Measurements from ENCODE around the gene AFF3. TPM values are rescaled to one million over a fixed set of nuclear protein-coding genes. Genes with fewer than 3 reads are reported as not detected.

The AFF3 gene
- total RNA-seq, 1 experiment from 2014 or later = 0.22 TPM

DNA sequence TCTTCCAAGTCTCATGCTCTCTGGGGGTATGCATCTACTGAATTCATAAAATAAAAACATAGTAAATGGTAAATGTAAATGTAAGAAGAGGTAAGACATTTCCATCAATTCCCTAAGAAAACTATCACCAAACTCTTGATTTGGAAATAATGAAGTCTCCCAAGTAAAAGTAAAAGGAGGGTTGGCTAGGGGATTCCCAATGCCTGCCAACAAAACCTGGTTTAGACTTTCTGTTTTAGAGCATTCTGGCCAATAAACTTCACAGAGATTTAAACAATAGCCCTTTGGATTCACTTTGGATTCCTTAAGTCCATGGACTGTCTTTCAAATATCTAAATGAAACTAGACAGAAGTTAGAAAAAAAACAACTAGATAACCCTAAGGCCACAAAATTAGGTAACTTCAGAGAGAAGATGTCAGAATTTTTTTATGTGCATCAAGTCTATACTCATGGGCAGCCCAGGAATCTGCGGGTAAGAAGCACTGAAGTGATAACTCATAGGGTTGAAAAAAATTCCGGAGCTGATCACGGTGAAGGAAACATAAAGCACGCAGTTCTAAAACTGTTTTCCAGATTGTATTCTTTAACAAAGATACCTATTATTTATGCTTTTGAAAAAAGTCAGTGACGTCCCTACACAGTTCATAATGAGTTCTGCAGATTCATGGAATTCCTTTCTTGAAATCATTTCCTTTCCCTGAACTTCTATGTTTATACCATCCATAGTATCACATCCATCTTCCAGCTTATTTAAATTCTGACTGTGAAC is 263.6 kb downstream of the AFF3 start:
- no peaks in the 10 kb centered on the region for H3K9me3 Mint-ChIP-seq
- Histone ChIP-seq H3K79me1 (ENCODE audit: insufficient read depth, low read depth, low read length, poor library complexity, severe bottlenecking) (no peaks in the 10 kb centered on the region), H4K5ac (ENCODE audit: insufficient read length, low read depth, low read length) (no peak overlapping the region), H3K18ac (ENCODE audit: insufficient read length, low read depth, low read length) (no peak overlapping the region), H3K9ac (ENCODE audit: extremely low read depth, insufficient read length, low read length) (no peak overlapping the region), H3K4ac (ENCODE audit: low read depth, low read length) (no peak overlapping the region), H3K23me2 (ENCODE audit: insufficient read length, low read depth, low read length, poor library complexity, severe bottlenecking) (no peaks in the 10 kb centered on the region), H4K8ac (replicated peaks; ENCODE audit: insufficient read length, low read depth, low read length) (no peak overlapping the region), H3K27me3 (ENCODE audit: insufficient read depth, low read length) (no peaks in the 10 kb centered on the region), H3K9me3 (ENCODE audit: control insufficient read depth, low read depth, low read length) (no peaks in the 10 kb centered on the region), H2AK5ac (ENCODE audit: insufficient read length, low read length) (no peak overlapping the region), H3T11ph (ENCODE audit: low read length) (no peak overlapping the region), H3K79me2 (ENCODE audit: insufficient read depth, low read length) (no peaks in the 10 kb centered on the region), H3K4me2 (ENCODE audit: insufficient read depth, insufficient read length, low read length) (no peak overlapping the region), H2AFZ (ENCODE audit: low read length) (no peak overlapping the region), H2BK12ac (ENCODE audit: insufficient read length, low read depth, low read length) (no peak overlapping the region), H3K14ac (ENCODE audit: insufficient read depth, low read length) (no peak overlapping the region), H3K23ac (ENCODE audit: insufficient read length, low read depth, low read length) (no peak overlapping the region), H2BK15ac (ENCODE audit: low read depth, low read length) (no peak overlapping the region), H2BK120ac (ENCODE audit: low read depth, low read length, poor library complexity, severe bottlenecking) (no peak overlapping the region), H4K91ac (ENCODE audit: insufficient read length, low read depth, low read length) (no peak overlapping the region), H2BK5ac (ENCODE audit: insufficient read length, low read length) (no peak overlapping the region), H3K4me1 (ENCODE audit: insufficient read depth, low read length) (no peaks in the 10 kb centered on the region), H3K27ac (ENCODE audit: insufficient read length, low read depth, low read length) (no peak overlapping the region), H3K56ac (ENCODE audit: insufficient read length, low read depth, low read length) (no peak overlapping the region), H4K20me1 (ENCODE audit: control insufficient read depth, insufficient read depth, insufficient read length) (no peaks in the 10 kb centered on the region), H2BK20ac (ENCODE audit: low read depth, low read length, poor library complexity, severe bottlenecking) (no peak overlapping the region)
- no peaks in the 10 kb centered on the region for H3K36me3 Mint-ChIP-seq (ENCODE audit: insufficient read depth in 1 of 3, low read depth in 3 of 3)
- no peak overlapping the region for H3K4me3 Mint-ChIP-seq
- no peak for DNase-seq
- TF ChIP-seq, protein P1, sequence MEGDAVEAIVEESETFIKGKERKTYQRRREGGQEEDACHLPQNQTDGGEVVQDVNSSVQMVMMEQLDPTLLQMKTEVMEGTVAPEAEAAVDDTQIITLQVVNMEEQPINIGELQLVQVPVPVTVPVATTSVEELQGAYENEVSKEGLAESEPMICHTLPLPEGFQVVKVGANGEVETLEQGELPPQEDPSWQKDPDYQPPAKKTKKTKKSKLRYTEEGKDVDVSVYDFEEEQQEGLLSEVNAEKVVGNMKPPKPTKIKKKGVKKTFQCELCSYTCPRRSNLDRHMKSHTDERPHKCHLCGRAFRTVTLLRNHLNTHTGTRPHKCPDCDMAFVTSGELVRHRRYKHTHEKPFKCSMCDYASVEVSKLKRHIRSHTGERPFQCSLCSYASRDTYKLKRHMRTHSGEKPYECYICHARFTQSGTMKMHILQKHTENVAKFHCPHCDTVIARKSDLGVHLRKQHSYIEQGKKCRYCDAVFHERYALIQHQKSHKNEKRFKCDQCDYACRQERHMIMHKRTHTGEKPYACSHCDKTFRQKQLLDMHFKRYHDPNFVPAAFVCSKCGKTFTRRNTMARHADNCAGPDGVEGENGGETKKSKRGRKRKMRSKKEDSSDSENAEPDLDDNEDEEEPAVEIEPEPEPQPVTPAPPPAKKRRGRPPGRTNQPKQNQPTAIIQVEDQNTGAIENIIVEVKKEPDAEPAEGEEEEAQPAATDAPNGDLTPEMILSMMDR (conservative IDR thresholded peaks at IDR 0.05) = no peak
- no peaks in the 10 kb centered on the region; the same call in none of the 2 replicates for H3K27me3 Mint-ChIP-seq (ENCODE audit: low read depth)
- no peak overlapping the region for H3K27ac Mint-ChIP-seq
- no CpG with 5 or more reads among the region's 5 CpGs for WGBS (ENCODE audit: extremely low coverage, insufficient read length, low lambda C conversion rate)
- peaks cover 0 to 9% of the 10 kb centered on the region in 2 experiments; a peak in 3 of 4 replicates for H3K4me1 Mint-ChIP-seq
